GM20000 (cell line): Measurements from ENCODE around the gene JMJD4.
A peak's percentile ranks its signal among the peaks of the same experiment; 100 is the strongest.

Source experiments
- DNase-seq: peaks from one replicate; pipeline ENCODE4 v3.0.0; 2012; ENCODE audit warnings: low spot score
- CTCF ChIP-seq: IDR thresholded peaks from 2 replicates; pipeline ENCODE4 v1.5.1; 2012; ENCODE audit warnings: mild to moderate bottlenecking, control low read depth; ENCODE audit errors: extremely low read depth, missing control alignments

Gene JMJD4

DNA sequence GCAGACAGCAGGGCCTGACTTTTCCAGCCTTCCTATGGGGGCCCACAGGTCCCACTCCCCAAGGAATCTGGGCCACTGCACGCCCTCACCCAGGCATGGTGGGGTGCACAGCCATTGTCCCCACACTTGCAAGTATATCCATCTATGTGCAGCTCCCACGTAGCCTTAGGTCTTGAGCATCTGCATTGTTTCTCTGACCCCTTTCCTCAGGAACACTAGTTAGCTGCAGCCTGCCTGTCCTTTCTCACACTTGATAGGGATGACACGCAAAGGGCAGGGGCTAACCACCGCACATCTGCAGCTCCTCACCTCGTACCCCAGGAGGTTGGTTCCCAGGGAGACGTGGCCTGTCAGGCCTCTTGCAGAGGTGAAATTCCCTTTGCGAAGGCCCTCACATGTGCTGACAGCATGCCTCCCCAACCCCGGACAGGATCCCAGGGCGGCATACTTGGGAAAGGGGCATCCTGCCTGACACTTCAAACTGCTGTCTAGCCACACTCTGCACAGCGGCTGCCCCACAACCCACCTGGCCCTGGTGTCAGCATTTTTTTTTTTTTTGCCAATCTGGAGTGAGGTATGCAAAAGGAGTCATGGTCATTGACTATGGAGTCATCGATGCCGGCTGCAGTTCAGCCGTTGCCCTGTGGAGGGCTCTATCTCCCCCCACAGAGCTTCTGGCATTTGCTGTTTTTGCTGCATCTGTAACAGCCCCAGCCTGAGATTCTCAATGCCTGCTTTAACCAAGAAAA is 5.0 kb downstream of the JMJD4 start:
- TF ChIP-seq CTCF = peak; percentile 50
- peak; percentile 77 for DNase-seq

DNA sequence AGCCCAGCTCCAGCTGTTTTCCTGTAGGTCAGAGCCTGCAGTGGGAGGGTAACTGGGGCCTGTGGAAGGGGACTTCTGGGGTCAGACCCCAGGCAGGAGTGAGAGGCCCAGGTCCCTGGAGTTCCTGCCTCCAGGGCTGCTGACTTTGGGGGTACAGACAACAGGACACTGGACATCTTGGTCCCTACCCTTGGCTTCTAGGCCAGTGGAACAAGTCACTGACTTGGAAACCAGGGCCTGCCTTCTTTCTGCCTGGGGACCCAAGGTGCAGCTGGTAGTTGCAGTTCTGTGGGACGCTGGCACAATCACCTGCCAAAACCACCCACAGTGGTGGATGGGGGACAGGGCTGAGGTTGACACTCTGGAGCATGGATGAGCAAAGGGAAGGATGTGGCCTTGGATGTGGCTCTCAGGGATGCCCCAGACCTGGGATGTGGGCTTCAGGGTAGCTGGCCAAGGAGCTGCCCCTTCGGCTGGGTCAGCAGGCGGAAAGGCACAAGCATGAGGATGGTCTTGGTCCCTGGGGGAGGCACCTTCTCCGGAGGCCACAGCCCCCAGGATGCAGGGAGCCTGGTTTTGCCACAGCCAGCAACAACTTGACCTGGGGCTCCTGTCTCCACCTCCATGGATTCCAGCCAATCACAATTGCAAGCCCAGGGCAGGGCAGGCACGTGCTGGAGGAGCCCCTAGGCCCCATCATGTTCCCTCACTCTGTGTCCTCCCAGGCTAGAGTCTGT is 5.8 kb downstream of the JMJD4 start:
- no peak for DNase-seq

GRCh38 chr1:227728892-227729143 is 6.3 kb downstream of the JMJD4 start:
- DNase-seq = no peak
- TF ChIP-seq CTCF = no peak

More for the DNA sequence above, 5.8 kb downstream of the JMJD4 start:
- TF ChIP-seq CTCF = no peak

- DNase-seq = peak; percentile 92
- no peak for TF ChIP-seq CTCF
Observed at GRCh38 chr1:227728059-227728891, 6.8 kb downstream of the JMJD4 start.

DNA sequence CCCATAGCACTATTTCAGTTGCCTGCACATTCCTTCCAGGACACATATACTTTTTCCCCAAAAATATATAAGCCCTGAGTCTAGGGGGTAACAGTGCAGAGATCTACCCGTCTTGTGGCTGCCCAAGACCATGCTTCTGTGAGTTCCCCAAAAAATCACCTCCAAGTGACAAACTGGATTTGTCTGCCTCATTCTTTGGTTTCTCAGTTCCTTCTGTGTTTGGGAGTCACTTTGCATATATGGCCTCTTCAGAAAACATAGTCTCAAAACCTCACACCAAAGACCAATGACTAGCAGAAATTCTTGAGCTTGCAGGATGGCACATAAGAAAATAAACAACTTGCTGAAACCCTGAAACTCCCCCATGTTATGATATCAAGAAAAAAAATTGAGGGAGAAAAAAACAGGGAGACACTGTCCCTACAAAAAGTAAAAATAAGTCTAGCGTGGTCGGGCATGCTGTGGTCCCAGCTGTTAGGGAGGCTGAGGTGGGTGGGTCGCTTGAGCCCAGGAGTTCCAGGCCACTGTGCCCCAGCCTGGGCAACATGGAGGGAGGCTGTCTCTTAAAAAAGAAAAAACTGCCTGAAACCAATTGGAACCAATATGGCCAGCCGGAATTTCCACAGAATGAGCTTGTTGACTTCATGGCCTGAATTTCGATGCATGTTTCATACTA is 8.0 kb downstream of the JMJD4 start:
- DNase-seq = no peak
- TF ChIP-seq CTCF = no peak

- DNase-seq = no peak
- no peak for TF ChIP-seq CTCF
Observed at GRCh38 chr1:227726318-227726717, 8.8 kb downstream of the JMJD4 start.

DNA sequence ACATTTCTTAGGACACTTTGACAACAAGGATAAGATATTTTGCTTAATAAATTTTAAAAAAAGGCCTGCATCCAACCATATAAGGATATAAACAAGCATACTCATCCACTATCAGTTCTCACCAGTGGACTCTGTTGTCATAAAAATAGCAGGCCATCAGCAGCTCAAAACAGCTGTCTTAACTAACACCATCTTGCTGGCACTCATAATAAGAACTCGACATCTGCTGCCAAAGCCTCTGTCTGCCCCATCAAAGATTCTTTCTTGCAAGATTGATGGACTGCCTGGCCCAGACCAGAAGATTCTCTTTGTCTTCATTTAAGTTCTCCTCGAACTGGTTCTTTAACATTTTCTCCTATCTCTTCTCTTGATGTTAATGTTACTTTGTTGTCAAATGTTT is 10.1 kb downstream of the JMJD4 start:
- no peak for DNase-seq
- TF ChIP-seq CTCF = no peak
